Endothelial cell of umbilical vein (primary cell): ENCODE measurements around the gene SPATA1. TPM values are rescaled to one million over a fixed set of nuclear protein-coding genes. Genes with fewer than 3 reads are reported as not detected.

Source experiments
- BruUV-seq: library from RNA; stranded (reverse); fragments of 400-500 nt; replicated peaks from 2 replicates; lab custom pipeline; 2021; lab: Mats Ljungman, UMichigan
- CTCF ChIA-PET: fragments of 300-600, 350-600 bp; sonication (Branson Sonifier 250); formaldehyde crosslinking; loops from one replicate; lab custom pipeline; 2021; ENCODE audit warnings: antibody characterized with exemption, inconsistent platforms; lab: Charles Lee
- POLR2A ChIA-PET: fragments of 300-600, 350-600 bp; sonication (Branson Sonifier 250); formaldehyde crosslinking; loops from one replicate; lab custom pipeline; 2021; ENCODE audit warnings: antibody characterized with exemption, inconsistent platforms; lab: Charles Lee
- DNase-seq: peaks from one replicate; pipeline ENCODE4 v3.0.0-alpha.2; 2011; ENCODE audit warnings: low read depth, low spot score
- FAIRE-seq: peaks from 2 replicates; lab custom pipeline; 2011; peaks lifted over from hg19 to GRCh38; lab: Jason Lieb, UNC
- H2AFZ ChIP-seq: 2 replicates; pipeline ENCODE4 v1.6.0; 2012; ENCODE audit warnings: low read depth, low read length, control low read depth, inconsistent platforms
- H3K27ac ChIP-seq: 2 replicates; pipeline ENCODE4 v1.5.1; 2011; ENCODE audit warnings: low read depth, mild to moderate bottlenecking, control low read depth, low read length, moderate library complexity; ENCODE audit not compliant: insufficient read depth
- H3K27me3 ChIP-seq, 2 experiments: 2 replicates each; pipeline versions ENCODE4 v1.6.0 to v1.6.1; 2011; ENCODE audit warnings: low read length in 2 of 2, mixed read lengths in 1 of 2; ENCODE audit not compliant: control insufficient read depth in 2 of 2, insufficient read depth in 2 of 2
- H3K36me3 ChIP-seq, 2 experiments: 2 replicates in 1 of 2; 3 replicates in 1 of 2; pipeline ENCODE4 v1.5.1; 2011; ENCODE audit warnings: low read length in 2 of 2, mild to moderate bottlenecking in 1 of 2, moderate library complexity in 1 of 2; ENCODE audit not compliant: control insufficient read depth in 2 of 2, insufficient read depth in 2 of 2; ENCODE audit errors: extremely low read depth in 1 of 2
- H3K4me1 ChIP-seq: 3 replicates; pipeline ENCODE4 v1.5.1; 2011; ENCODE audit warnings: mild to moderate bottlenecking, low read length; ENCODE audit not compliant: control insufficient read depth, insufficient read depth; ENCODE audit errors: extremely low read depth
- H3K4me2 ChIP-seq: 2 replicates; pipeline ENCODE4 v1.6.1; 2011; ENCODE audit warnings: low read length, control low read depth, mixed read lengths; ENCODE audit not compliant: insufficient read depth
- H3K4me3 ChIP-seq, 3 experiments: fragments of 200-600 bp in 1 of 3; sonication (generic), shearing (Covaris generic) in 1 of 3; replicated peaks in 1 of 3; 2 replicates each; pipeline ENCODE4 v1.5.1; 2011 to 2016; ENCODE audit warnings: control low read depth in 3 of 3, low read length in 3 of 3, mild to moderate bottlenecking in 2 of 3, inconsistent platforms in 1 of 3, low read depth in 1 of 3, moderate library complexity in 1 of 3; ENCODE audit not compliant: insufficient read depth in 1 of 3
- H3K79me2 ChIP-seq: 2 replicates; pipeline ENCODE4 v1.6.0; 2012; ENCODE audit warnings: low read length, inconsistent platforms; ENCODE audit not compliant: control insufficient read depth, insufficient read depth
- H3K9ac ChIP-seq: replicated peaks from 2 replicates; pipeline ENCODE3; 2011; ENCODE audit warnings: low read length, control low read depth; ENCODE audit not compliant: insufficient read depth; ENCODE audit errors: extremely low read depth
- H3K9me1 ChIP-seq: replicated peaks from 3 replicates; pipeline ENCODE4 v1.6.0; 2011; ENCODE audit warnings: mild to moderate bottlenecking, low read length; ENCODE audit not compliant: control insufficient read depth, insufficient read depth; ENCODE audit errors: extremely low read depth
- H3K9me3 ChIP-seq: replicated peaks from 2 replicates; pipeline ENCODE4 v1.5.1; 2012; ENCODE audit warnings: low read length, inconsistent platforms; ENCODE audit not compliant: control insufficient read depth, insufficient read depth
- H4K20me1 ChIP-seq: replicated peaks from 2 replicates; pipeline ENCODE3; 2011; ENCODE audit warnings: mild to moderate bottlenecking, low read length; ENCODE audit not compliant: control insufficient read depth, insufficient read depth; ENCODE audit errors: extremely low read depth
- CTCF ChIP-seq, 2 donors: IDR thresholded peaks; 1 replicate in 1 of 2; 2 replicates in 1 of 2; pipeline ENCODE4 v1.5.1; 2011; ENCODE audit warnings: low read length in 2 of 2, mild to moderate bottlenecking in 2 of 2, moderate library complexity in 2 of 2, control low read depth in 1 of 2, inconsistent platforms in 1 of 2, low read depth in 1 of 2; ENCODE audit not compliant: insufficient read depth in 1 of 2; ENCODE audit errors: extremely low read depth in 1 of 2
- FOS ChIP-seq: IDR thresholded peaks from 2 replicates; pipeline ENCODE4 v1.6.1; 2011; ENCODE audit warnings: mild to moderate bottlenecking, low read length, moderate library complexity, borderline replicate concordance; ENCODE audit not compliant: insufficient read depth
- GATA2 ChIP-seq: IDR thresholded peaks from 2 replicates; pipeline ENCODE4 v1.7.0; 2011; ENCODE audit warnings: low read depth, mild to moderate bottlenecking, moderate library complexity, mixed read lengths, low read length; ENCODE audit not compliant: insufficient read length, insufficient read depth
- MYC ChIP-seq: IDR thresholded peaks from one replicate; pipeline ENCODE4 v1.6.1; 2011; ENCODE audit warnings: mild to moderate bottlenecking, low read depth, low read length
- POLR2A ChIP-seq: IDR thresholded peaks from 2 replicates; pipeline ENCODE4 v1.6.1; 2012; ENCODE audit warnings: low read depth, mild to moderate bottlenecking, control low read depth, low read length
- POLR2AphosphoS5 ChIP-seq: IDR thresholded peaks from 2 replicates; pipeline ENCODE4 v1.6.1; 2012; ENCODE audit warnings: low read depth, mild to moderate bottlenecking, control low read depth, low read length, moderate library complexity; ENCODE audit not compliant: insufficient read depth
- dilution Hi-C: fragments of 300-500 bp; cut with MboI; formaldehyde crosslinking; loops from one replicate; pipeline ENCODE4 v1.15.0; 2019; ENCODE audit warnings: low sequenced_read_pairs; ENCODE audit not compliant: extremely low pct_ligation_motif_present
- intact Hi-C: fragments of 100-400 bp; cut with micrococcal nuclease; formaldehyde crosslinking; loops from one replicate; pipeline ENCODE4 v1.10.0; 2022
- polyA plus RNA-seq, 4 experiments: library from polyadenylated mRNA; depleted of rRNA in 3 of 4; stranded (reverse) in 3 of 4; unstranded in 1 of 4; fragments of >200 nt; gene quantifications; 2 replicates each; pipeline versions ENCODE4 v1.2.1 to v1.2.3, GENCODE V29; 2011 to 2012; ENCODE audit warnings: missing spikeins in 1 of 4
- total RNA-seq: library from RNA; stranded (reverse); gene quantifications from 2 replicates; pipeline ENCODE4 v1.2.3, GENCODE V29; 2021
- TF ChIP-seq, protein P1 (sequence below): IDR thresholded peaks from 2 replicates; pipeline ENCODE4 v1.6.1; 2011; ENCODE audit not compliant: insufficient read depth, insufficient read length

Gene SPATA1
- total and polyA plus RNA-seq, 2 donors (not counting 3 experiments of a cell fraction or from before 2014, with no cell fraction given): 1.7 to 1.8 TPM

GRCh38 chr1:84479998-84480397, 26.2 kb upstream of the SPATA1 start:
- intact Hi-C loops (loop anchor here (1.0 kb wide), 5 partner anchors 26 to 124 kb away; partner anchors contain the start of genes GNG5 and SPATA1), dilution Hi-C loops (no loop called here)
- peaks cover 0 to 5% of the 10 kb centered on the region in 2 experiments for H3K36me3 ChIP-seq
- no peak for DNase-seq
- peak overlapping the region; percentile 66 for H3K27ac ChIP-seq
- H3K79me2 ChIP-seq: peaks cover 25% of the 10 kb centered on the region
- BruUV-seq: no TSS peak
- peak overlapping the region; percentile 59 to 95 (median 64) for H3K4me3 ChIP-seq
- H3K9me1 ChIP-seq: no peaks in the 10 kb centered on the region
- H3K9me3 ChIP-seq: no peaks in the 10 kb centered on the region
- POLR2A ChIA-PET: interaction anchor here (0.7 to 0.8 kb wide), 2 partner anchors 26 to 124 kb away, joined by 3 read pairs; partner anchors contain the start of genes GNG5 and SPATA1
- TF ChIP-seq GATA2 (no peak), POLR2A (no peak), MYC (no peak), FOS (no peak), POLR2AphosphoS5 (no peak), CTCF (IDR thresholded peaks at IDR 0.05; ENCODE audit: extremely low read depth in 1 of 2, insufficient read depth in 1 of 2, low read depth in 1 of 2, low read length in 2 of 2) (no peak)
- TF ChIP-seq, protein P1, sequence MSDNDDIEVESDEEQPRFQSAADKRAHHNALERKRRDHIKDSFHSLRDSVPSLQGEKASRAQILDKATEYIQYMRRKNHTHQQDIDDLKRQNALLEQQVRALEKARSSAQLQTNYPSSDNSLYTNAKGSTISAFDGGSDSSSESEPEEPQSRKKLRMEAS: no peak
- FAIRE-seq: no peak
- H3K4me1 ChIP-seq: peaks cover 17% of the 10 kb centered on the region
- peak overlapping the region; percentile 99 for H3K4me2 ChIP-seq
- peak overlapping the region; percentile 98 for H2AFZ ChIP-seq
- peak overlapping the region; percentile 81 for H3K9ac ChIP-seq
- no peaks in the 10 kb centered on the region for H3K27me3 ChIP-seq
- CTCF ChIA-PET: interaction anchor here (0.8 to 1.9 kb wide), 10 partner anchors 18 to 357 kb away, joined by 3 to 18 read pairs (median 4); no protein-coding TSS in a partner anchor
- no peaks in the 10 kb centered on the region for H4K20me1 ChIP-seq
